VCaP (cell line): Measurements from ENCODE around the gene C2orf92.

Experiments
- H3K27ac ChIP-seq: fragments of 450-650 bp; 2 replicates; pipeline ENCODE4 v1.5.1; 2017
- CTCF ChIP-seq: fragments of 450-650 bp; conservative IDR thresholded peaks from 2 replicates; pipeline ENCODE4 v1.5.1; 2017; ENCODE audit warnings: mild to moderate bottlenecking, moderate library complexity

The C2orf92 gene

GRCh38 chr2:97713296-97714083 is 44.0 kb downstream of the C2orf92 start, which contains the start of gene ZAP70:
TSS of gene ZAP70 (plus strand) at chr2:97713576. CDS start at chr2:97724037, 10,461 bp downstream.
- TF ChIP-seq CTCF: no peak
- H3K27ac ChIP-seq: no peak within 1 kb of the TSS

- no peak overlapping the region for H3K27ac ChIP-seq
- no peak for TF ChIP-seq CTCF
Observed at GRCh38 chr2:97714084-97714949, 44.8 kb downstream of the C2orf92 start.

GRCh38 chr2:97714950-97715652 is 45.6 kb downstream of the C2orf92 start:
- no peak overlapping the region for H3K27ac ChIP-seq
- TF ChIP-seq CTCF: no peak

GRCh38 chr2:97715951-97716694 is 46.6 kb downstream of the C2orf92 start:
- no peak for TF ChIP-seq CTCF
- H3K27ac ChIP-seq: no peak overlapping the region

GRCh38 chr2:97716695-97717612 is 47.4 kb downstream of the C2orf92 start:
- H3K27ac ChIP-seq: no peak overlapping the region
- no peak for TF ChIP-seq CTCF

GRCh38 chr2:97717613-97717995 is 48.1 kb downstream of the C2orf92 start:
- no peak overlapping the region for H3K27ac ChIP-seq
- no peak for TF ChIP-seq CTCF
